ENCODE data around the gene INPP4B.

INPP4B gene

GRCh38 chr4:142567620-142568451, 278.3 kb downstream of the INPP4B start:
- DNase-seq, result no peak

GRCh38 chr4:142567199-142567598, 278.9 kb downstream of the INPP4B start:
- no peak for DNase-seq

GRCh38 chr4:142566777-142567176, 279.3 kb downstream of the INPP4B start:
- no peak for DNase-seq

- DNase-seq, result no peak
Measured at GRCh38 chr4:142566243-142566642, 279.9 kb downstream of the INPP4B start.

- DNase-seq, result no peak
Measured at GRCh38 chr4:142565771-142566170, 280.3 kb downstream of the INPP4B start.

- DNase-seq, result no peak
Measured at GRCh38 chr4:142563682-142564291, 282.3 kb downstream of the INPP4B start.

GRCh38 chr4:142559986-142560385, 286.1 kb downstream of the INPP4B start:
- DNase-seq, result no peak

- no peak for DNase-seq
Measured at GRCh38 chr4:142558851-142559250, 287.2 kb downstream of the INPP4B start.

- DNase-seq, result no peak
Measured at GRCh38 chr4:142557239-142557801, 288.8 kb downstream of the INPP4B start.

GRCh38 chr4:142556570-142557238, 289.4 kb downstream of the INPP4B start:
- no peak for DNase-seq

- DNase-seq, result no peak
Measured at GRCh38 chr4:142556048-142556447, 290.1 kb downstream of the INPP4B start.

- DNase-seq, result no peak
Measured at GRCh38 chr4:142554412-142554811, 291.7 kb downstream of the INPP4B start.

GRCh38 chr4:142551517-142552305, 294.4 kb downstream of the INPP4B start:
- DNase-seq, result no peak

GRCh38 chr4:142550965-142551364, 295.1 kb downstream of the INPP4B start:
- DNase-seq, result no peak

GRCh38 chr4:142549726-142550463, 296.2 kb downstream of the INPP4B start:
- no peak for DNase-seq

GRCh38 chr4:142549248-142549647, 296.9 kb downstream of the INPP4B start:
- no peak for DNase-seq

- no peak for DNase-seq
Measured at GRCh38 chr4:142548491-142548890, 297.6 kb downstream of the INPP4B start.

GRCh38 chr4:142547974-142548373, 298.1 kb downstream of the INPP4B start:
- DNase-seq, result no peak

GRCh38 chr4:142544594-142544993, 301.5 kb downstream of the INPP4B start:
- DNase-seq, result no peak

- DNase-seq, result no peak
Measured at GRCh38 chr4:142544039-142544438, 302.1 kb downstream of the INPP4B start.

- DNase-seq, result no peak
Measured at GRCh38 chr4:142540483-142540804, 305.7 kb downstream of the INPP4B start.

GRCh38 chr4:142539796-142540482, 306.2 kb downstream of the INPP4B start:
- no peak for DNase-seq

All from NCI-H526 (cell line).